MCF 10A (cell line): ENCODE measurements around the gene OLFML2A. TPM values are rescaled to one million over a fixed set of nuclear protein-coding genes. Genes with fewer than 3 reads are reported as not detected.

Experiments
- BruUV-seq: library from RNA; stranded (reverse); fragments of 400-500 nt; replicated peaks from 2 replicates; lab custom pipeline; 2021; lab: Mats Ljungman, UMichigan
- CTCF ChIA-PET: fragments of 300-600 bp; sonication (Branson Sonifier 250); formaldehyde crosslinking; extraction: SDS; loops from one replicate; lab custom pipeline; 2021; ENCODE audit warnings: antibody characterized with exemption, inconsistent platforms; lab: Yijun Ruan, JAX
- POLR2A ChIA-PET: fragments of 300-600, 350-650 bp; sonication (Branson Sonifier 250); formaldehyde crosslinking; extraction: SDS; loops from one replicate; lab custom pipeline; 2020; ENCODE audit warnings: antibody characterized with exemption, inconsistent platforms; lab: Yijun Ruan, JAX
- DNase-seq: peaks from one replicate; pipeline ENCODE4 v3.0.0-alpha.2; 2018; ENCODE audit not compliant: unreplicated experiment
- H3K27ac Mint-ChIP-seq: one replicate; pipeline ENCODE4 v1.8.0; 2022; ENCODE audit warnings: mild to moderate bottlenecking, low read depth, mixed read lengths; ENCODE audit not compliant: unreplicated experiment
- H3K27me3 Mint-ChIP-seq: one replicate; pipeline ENCODE4 v1.8.0; 2022; ENCODE audit warnings: mixed read lengths; ENCODE audit not compliant: insufficient read depth, unreplicated experiment
- H3K36me3 Mint-ChIP-seq: one replicate; pipeline ENCODE4 v1.8.0; 2022; ENCODE audit warnings: mild to moderate bottlenecking, moderate library complexity, mixed read lengths; ENCODE audit not compliant: insufficient read depth, unreplicated experiment
- H3K4me1 Mint-ChIP-seq: one replicate; pipeline ENCODE4 v1.8.0; 2022; ENCODE audit warnings: mixed read lengths; ENCODE audit not compliant: insufficient read depth, unreplicated experiment
- H3K4me3 Mint-ChIP-seq: one replicate; pipeline ENCODE4 v1.8.0; 2022; ENCODE audit warnings: mild to moderate bottlenecking, moderate library complexity, mixed read lengths; ENCODE audit not compliant: unreplicated experiment
- H3K9me3 Mint-ChIP-seq: one replicate; pipeline ENCODE4 v1.8.0; 2022; ENCODE audit warnings: mixed read lengths; ENCODE audit not compliant: unreplicated experiment
- intact Hi-C: fragments of 100-400 bp; cut with micrococcal nuclease; formaldehyde crosslinking; loops from 2 replicates; pipeline ENCODE4 v1.14.1; 2022
- total RNA-seq: library from RNA; stranded (reverse); gene quantifications from 2 replicates; pipeline ENCODE4 v1.2.3, GENCODE V29; 2022
- TF ChIP-seq, protein P1 (sequence below): fragments of 200-600 bp; IDR thresholded peaks from one replicate; pipeline ENCODE4 v1.8.0; 2022; ENCODE audit warnings: antibody characterized with exemption, mild to moderate bottlenecking; ENCODE audit not compliant: unreplicated experiment

The OLFML2A gene
- total RNA-seq, 1 experiment from 2014 or later = 0.21 TPM

- TF ChIP-seq, protein P1, sequence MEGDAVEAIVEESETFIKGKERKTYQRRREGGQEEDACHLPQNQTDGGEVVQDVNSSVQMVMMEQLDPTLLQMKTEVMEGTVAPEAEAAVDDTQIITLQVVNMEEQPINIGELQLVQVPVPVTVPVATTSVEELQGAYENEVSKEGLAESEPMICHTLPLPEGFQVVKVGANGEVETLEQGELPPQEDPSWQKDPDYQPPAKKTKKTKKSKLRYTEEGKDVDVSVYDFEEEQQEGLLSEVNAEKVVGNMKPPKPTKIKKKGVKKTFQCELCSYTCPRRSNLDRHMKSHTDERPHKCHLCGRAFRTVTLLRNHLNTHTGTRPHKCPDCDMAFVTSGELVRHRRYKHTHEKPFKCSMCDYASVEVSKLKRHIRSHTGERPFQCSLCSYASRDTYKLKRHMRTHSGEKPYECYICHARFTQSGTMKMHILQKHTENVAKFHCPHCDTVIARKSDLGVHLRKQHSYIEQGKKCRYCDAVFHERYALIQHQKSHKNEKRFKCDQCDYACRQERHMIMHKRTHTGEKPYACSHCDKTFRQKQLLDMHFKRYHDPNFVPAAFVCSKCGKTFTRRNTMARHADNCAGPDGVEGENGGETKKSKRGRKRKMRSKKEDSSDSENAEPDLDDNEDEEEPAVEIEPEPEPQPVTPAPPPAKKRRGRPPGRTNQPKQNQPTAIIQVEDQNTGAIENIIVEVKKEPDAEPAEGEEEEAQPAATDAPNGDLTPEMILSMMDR = no peak
- Mint-ChIP-seq H3K4me1 (peaks cover 41% of the 10 kb centered on the region), H3K9me3 (no peaks in the 10 kb centered on the region), H3K27me3 (no peaks in the 10 kb centered on the region), H3K4me3 (no peak overlapping the region), H3K27ac (peak overlapping the region; percentile 46), H3K36me3 (no peaks in the 10 kb centered on the region)
- POLR2A ChIA-PET = interaction anchor here (0.7 to 2.9 kb wide), 11 partner anchors 13 to 56 kb away, joined by 3 to 11 read pairs (median 4); partner anchors contain the start of genes NR6A1, RPL35 and WDR38
- CTCF ChIA-PET = interaction anchor here (0.6 to 10.1 kb wide), 8 partner anchors 10 to 47 kb away, joined by 3 to 112 read pairs (median 4); partner anchors contain the start of genes NR6A1, OLFML2A and WDR38
- DNase-seq = no peak
- intact Hi-C loops = loop anchor here (5.0 kb wide), 1 partner anchor 39 kb away; the partner anchor contains the start of gene WDR38
- BruUV-seq = no TSS peak
These were observed 36.7 kb downstream of the OLFML2A start for GRCh38 chr9:124813501-124814163.

- BruUV-seq = no TSS peak
- Mint-ChIP-seq H3K36me3 (no peaks in the 10 kb centered on the region), H3K27ac (peak overlapping the region; percentile 9), H3K4me1 (peaks cover 41% of the 10 kb centered on the region), H3K27me3 (no peaks in the 10 kb centered on the region), H3K4me3 (no peak overlapping the region), H3K9me3 (no peaks in the 10 kb centered on the region)
- ChIA-PET CTCF (interaction anchor here (0.6 to 10.1 kb wide), 8 partner anchors 10 to 61 kb away, joined by 3 to 112 read pairs (median 4); partner anchors contain the start of genes NR6A1, OLFML2A and WDR38), POLR2A (interaction anchor here (0.5 to 2.9 kb wide), 11 partner anchors 14 to 172 kb away, joined by 3 to 11 read pairs (median 4); partner anchors contain the start of genes RPL35 and WDR38)
- intact Hi-C loops = loop anchor here (5.0 kb wide), 1 partner anchor 38 kb away; the partner anchor contains the start of gene WDR38
- TF ChIP-seq, protein P1 = no peak
- peak; percentile 55 for DNase-seq
These were observed 37.2 kb downstream of the OLFML2A start for GRCh38 chr9:124814164-124814535.

GRCh38 chr9:124815601-124816000 lies 38.7 kb downstream of the OLFML2A start:
- no TSS peak for BruUV-seq
- ChIA-PET CTCF (interaction anchor here (0.7 to 10.1 kb wide), 2 partner anchors 41 to 429 kb away, joined by 3 to 112 read pairs; partner anchors contain the start of genes NR6A1 and OLFML2A), POLR2A (interaction anchor here (0.6 kb wide), 1 partner anchor 34 kb away, joined by 6 read pairs; no protein-coding TSS in a partner anchor)

More at GRCh38 chr9:124815601-124816000, 38.7 kb downstream of the OLFML2A start:
- no peaks in the 10 kb centered on the region for H3K27me3 Mint-ChIP-seq
- no peak overlapping the region for H3K27ac Mint-ChIP-seq
- H3K36me3 Mint-ChIP-seq = no peaks in the 10 kb centered on the region
- no peak for DNase-seq
- no peak overlapping the region for H3K4me3 Mint-ChIP-seq
- peaks cover 38% of the 10 kb centered on the region for H3K4me1 Mint-ChIP-seq
- H3K9me3 Mint-ChIP-seq = no peaks in the 10 kb centered on the region
- intact Hi-C loops = no loop called here
- TF ChIP-seq, protein P1 = no peak
